Uterus (tissue), 4 donors: Measurements from ENCODE around the gene EVC2. TPM values are rescaled to one million over a fixed set of nuclear protein-coding genes. Genes with fewer than 3 reads are reported as not detected.

ENCODE experiments used
- DNase-seq, 2 donors: peaks; one replicate each; pipeline ENCODE4 v3.0.0-alpha.2; 2019 to 2020
- H3K27ac ChIP-seq, 2 donors: fragments of 200-600 bp; sonication (generic); 1 replicate in 1 of 2; 2 replicates in 1 of 2; pipeline ENCODE4 v1.5.1; 2016 to 2018
- H3K27me3 ChIP-seq, 2 donors: fragments of 200-600 bp; sonication (generic); one replicate each; pipeline ENCODE4 v1.5.1; 2018 to 2019; ENCODE audit warnings: control low read depth in 1 of 2
- H3K36me3 ChIP-seq, 2 donors: fragments of 200-600 bp; sonication (generic); one replicate each; pipeline ENCODE4 v1.5.1; 2019; ENCODE audit warnings: control low read depth in 1 of 2
- H3K4me1 ChIP-seq, 2 donors: fragments of 200-600 bp; sonication (generic); one replicate each; pipeline ENCODE4 v1.5.1; 2018 to 2019; ENCODE audit warnings: control low read depth in 1 of 2
- H3K4me3 ChIP-seq, 2 donors: fragments of 200-600 bp; sonication (generic); 1 replicate in 1 of 2; 2 replicates in 1 of 2; pipeline ENCODE4 v1.5.1; 2018 to 2019; ENCODE audit warnings: mild to moderate bottlenecking in 1 of 2
- H3K9me3 ChIP-seq, 2 donors: fragments of 200-600 bp; sonication (generic); one replicate each; pipeline ENCODE4 v1.5.1; 2019; ENCODE audit warnings: control low read depth in 1 of 2
- POLR2A ChIP-seq, 2 donors: fragments of 450-650 bp; IDR thresholded peaks; one replicate each; pipeline ENCODE4 v1.6.1; 2016; ENCODE audit warnings: antibody characterized with exemption in 2 of 2, mild to moderate bottlenecking in 1 of 2, moderate library complexity in 1 of 2
- intact Hi-C: fragments of 100-400 bp; cut with DNase I; formaldehyde crosslinking; loops from one replicate; pipeline ENCODE4 v1.15.1; 2023; ENCODE audit warnings: low total_unique reads
- total RNA-seq, 4 donors: library from RNA; depleted of rRNA in 3 of 4; stranded (reverse); fragments of >200 nt in 3 of 4; gene quantifications; one replicate each; pipeline versions ENCODE4 v1.1.0 to v1.2.4, GENCODE V29; 2014 to 2023
- TF ChIP-seq, protein P1 (sequence below), 4 experiments: fragments of 200-600 bp in 2 of 4; fragments of 450-650 bp in 2 of 4; sonication (generic) in 2 of 4; IDR thresholded peaks; one replicate each; pipeline ENCODE4 v1.5.1; 2016 to 2019; ENCODE audit warnings: antibody characterized with exemption in 4 of 4, mild to moderate bottlenecking in 2 of 4, moderate library complexity in 1 of 4
- donor health status: DM: yes; HTN: yes; CAD: no.

EVC2 gene
- total RNA-seq, 4 donors from 2014 or later = 5.6 to 21.8 (median 14.8) TPM

DNA sequence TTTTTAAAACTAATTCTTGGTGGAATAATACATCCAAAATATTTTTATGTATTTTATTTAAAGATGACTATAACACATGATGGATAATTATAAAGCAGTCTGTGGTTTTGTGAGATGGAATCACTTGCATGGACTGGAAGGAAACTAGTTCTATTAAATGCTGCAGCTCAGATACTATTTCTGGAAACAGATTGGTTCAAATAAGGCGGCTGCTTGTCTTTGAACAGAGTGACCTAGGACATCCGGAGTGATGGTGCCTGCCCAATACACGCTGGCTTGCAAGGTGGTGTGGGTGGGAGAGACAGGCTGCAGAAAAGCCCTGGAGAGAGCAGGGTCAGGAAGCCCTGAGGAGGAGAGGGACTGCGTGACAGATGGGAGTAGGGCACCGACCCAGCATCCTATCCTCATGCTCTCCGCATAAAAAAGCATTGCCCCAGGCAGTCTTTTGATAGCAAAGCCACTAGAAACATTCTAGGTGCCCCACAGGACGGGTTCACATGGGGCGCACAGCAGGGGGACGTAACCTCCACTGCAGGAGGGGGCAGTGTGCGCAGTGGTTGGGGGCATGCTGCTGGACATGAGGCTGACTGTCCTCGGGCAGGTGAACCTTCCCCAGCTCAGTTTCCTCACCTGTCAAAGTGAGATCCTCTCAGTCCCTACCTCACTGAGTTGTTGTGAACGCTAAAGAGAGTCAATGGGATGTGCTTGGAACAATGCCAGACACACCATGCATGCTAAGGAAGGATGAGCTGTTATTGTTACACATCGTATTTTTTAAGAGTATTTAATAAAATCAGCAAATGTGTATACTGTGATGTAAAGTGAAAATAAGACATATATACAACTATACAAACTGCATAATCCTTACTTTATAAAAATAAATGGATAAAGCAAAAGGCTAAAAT, 71.3 kb downstream of the EVC2 start:
- intact Hi-C loops = no loop called here
- TF ChIP-seq, protein P1, sequence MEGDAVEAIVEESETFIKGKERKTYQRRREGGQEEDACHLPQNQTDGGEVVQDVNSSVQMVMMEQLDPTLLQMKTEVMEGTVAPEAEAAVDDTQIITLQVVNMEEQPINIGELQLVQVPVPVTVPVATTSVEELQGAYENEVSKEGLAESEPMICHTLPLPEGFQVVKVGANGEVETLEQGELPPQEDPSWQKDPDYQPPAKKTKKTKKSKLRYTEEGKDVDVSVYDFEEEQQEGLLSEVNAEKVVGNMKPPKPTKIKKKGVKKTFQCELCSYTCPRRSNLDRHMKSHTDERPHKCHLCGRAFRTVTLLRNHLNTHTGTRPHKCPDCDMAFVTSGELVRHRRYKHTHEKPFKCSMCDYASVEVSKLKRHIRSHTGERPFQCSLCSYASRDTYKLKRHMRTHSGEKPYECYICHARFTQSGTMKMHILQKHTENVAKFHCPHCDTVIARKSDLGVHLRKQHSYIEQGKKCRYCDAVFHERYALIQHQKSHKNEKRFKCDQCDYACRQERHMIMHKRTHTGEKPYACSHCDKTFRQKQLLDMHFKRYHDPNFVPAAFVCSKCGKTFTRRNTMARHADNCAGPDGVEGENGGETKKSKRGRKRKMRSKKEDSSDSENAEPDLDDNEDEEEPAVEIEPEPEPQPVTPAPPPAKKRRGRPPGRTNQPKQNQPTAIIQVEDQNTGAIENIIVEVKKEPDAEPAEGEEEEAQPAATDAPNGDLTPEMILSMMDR (IDR thresholded peaks at IDR 0.05) = no peak
- TF ChIP-seq POLR2A (IDR thresholded peaks at IDR 0.05) = no peak
- Histone ChIP-seq H3K4me3 (no peak overlapping the region), H3K27ac (no peak overlapping the region), H3K27me3 (no peaks in the 10 kb centered on the region), H3K9me3 (no peaks in the 10 kb centered on the region), H3K4me1 (no peaks in the 10 kb centered on the region), H3K36me3 (no peaks in the 10 kb centered on the region)
- DNase-seq = no peak

DNA sequence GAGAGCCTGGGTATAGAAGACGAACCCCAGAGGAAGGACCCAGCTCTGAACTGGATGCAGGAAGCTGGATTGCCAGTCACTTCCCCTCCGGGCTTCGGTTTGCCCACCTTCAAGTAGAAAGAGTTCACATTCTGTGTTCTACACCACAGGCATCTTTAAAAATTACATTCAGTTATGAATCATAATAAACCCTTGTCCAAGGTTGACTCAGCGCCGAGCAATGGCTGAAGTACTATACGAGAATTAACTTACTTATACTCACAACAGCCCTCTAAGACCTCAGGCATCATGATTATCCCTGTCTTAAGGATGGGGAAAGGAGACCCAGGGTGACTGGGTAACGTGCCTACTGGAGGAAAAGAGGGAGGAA, 72.5 kb downstream of the EVC2 start:
- no peak overlapping the region for H3K27ac ChIP-seq
- H3K4me1 ChIP-seq = no peaks in the 10 kb centered on the region
- H3K9me3 ChIP-seq = no peaks in the 10 kb centered on the region
- H3K4me3 ChIP-seq = no peak overlapping the region
- TF ChIP-seq POLR2A (IDR thresholded peaks at IDR 0.05) = no peak
- TF ChIP-seq, protein P1 (IDR thresholded peaks at IDR 0.05) = no peak
- intact Hi-C loops = no loop called here
- no peak for DNase-seq
- no peaks in the 10 kb centered on the region for H3K27me3 ChIP-seq
- no peaks in the 10 kb centered on the region for H3K36me3 ChIP-seq

DNA sequence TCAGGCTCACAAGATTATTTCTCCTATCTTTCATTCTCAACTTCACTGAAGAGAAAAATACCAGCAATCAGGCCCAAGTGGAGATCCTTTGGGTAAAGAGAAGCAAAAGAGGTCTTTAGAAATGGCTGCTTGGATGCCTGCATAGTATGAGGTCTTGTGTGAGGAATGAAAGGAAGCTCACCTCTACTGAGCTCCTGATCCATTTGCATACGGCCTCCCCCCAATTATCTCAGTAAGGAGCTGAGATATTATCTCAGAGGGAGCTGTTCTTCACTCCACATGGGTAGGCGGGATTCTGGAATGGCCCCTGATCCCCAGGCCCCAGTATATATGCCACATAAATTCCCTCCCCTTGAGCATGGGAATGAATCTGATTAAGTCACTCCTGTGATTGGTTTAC, 75.8 kb downstream of the EVC2 start:
- Histone ChIP-seq H3K27me3 (no peaks in the 10 kb centered on the region), H3K4me3 (no peak overlapping the region), H3K4me1 (no peaks in the 10 kb centered on the region), H3K27ac (no peak overlapping the region), H3K36me3 (no peaks in the 10 kb centered on the region), H3K9me3 (no peaks in the 10 kb centered on the region)
- DNase-seq = no peak
- intact Hi-C loops = no loop called here
- TF ChIP-seq, protein P1 (IDR thresholded peaks at IDR 0.05) = no peak
- TF ChIP-seq POLR2A (IDR thresholded peaks at IDR 0.05) = no peak

DNA sequence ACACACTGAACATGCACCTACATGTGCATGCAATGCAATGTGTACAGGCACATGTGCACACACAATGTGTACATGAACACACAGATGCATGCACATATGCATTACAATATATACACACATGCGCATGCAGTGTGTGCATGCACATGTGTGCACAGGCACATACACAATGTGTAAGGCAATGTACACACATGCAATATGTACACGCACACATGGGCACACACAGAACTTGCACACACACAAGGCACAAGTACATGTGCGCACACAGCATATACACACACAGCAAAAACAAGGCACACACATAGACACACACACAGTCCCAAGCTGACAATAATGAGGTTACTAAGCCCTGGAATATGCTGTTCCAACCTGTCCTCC, 76.3 kb downstream of the EVC2 start:
- Histone ChIP-seq H3K4me3 (no peak overlapping the region), H3K27me3 (no peaks in the 10 kb centered on the region), H3K36me3 (no peaks in the 10 kb centered on the region), H3K27ac (no peak overlapping the region), H3K4me1 (no peaks in the 10 kb centered on the region), H3K9me3 (no peaks in the 10 kb centered on the region)
- TF ChIP-seq POLR2A (IDR thresholded peaks at IDR 0.05) = no peak
- TF ChIP-seq, protein P1 (IDR thresholded peaks at IDR 0.05) = no peak
- intact Hi-C loops = no loop called here
- no peak for DNase-seq

DNA sequence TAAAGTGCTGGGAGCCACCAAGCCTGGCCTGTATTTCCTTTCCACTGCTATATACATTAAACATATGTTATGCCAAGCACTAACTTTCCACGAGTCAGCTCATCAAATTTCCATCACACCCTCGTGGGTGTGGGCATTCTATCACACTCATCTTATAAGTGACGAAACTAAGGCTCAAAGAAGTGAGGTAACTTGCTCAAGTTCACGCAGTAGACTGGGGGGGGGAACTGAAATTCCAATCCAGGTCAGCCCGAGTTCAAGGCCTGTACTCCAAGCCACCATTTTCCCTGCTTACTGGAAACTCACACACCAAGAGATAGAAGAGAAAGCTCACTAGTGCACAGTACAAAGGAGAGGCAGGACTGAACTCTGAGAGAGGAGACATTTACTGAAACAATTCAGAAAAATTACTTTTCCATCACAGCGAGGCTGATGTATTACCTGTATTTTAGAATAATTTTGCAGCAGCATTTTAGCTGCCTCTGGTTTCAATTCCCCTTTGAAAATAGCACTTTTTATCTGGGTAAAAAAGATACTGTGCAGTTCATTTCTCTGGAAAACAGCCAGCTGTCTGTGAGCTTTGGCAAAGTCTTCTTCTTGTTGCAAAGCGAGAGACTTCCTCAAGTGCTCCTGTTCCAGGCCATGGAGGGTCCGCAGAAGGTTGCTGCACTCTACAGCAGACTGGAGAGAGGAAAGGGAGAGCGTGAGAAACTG, 76.8 kb downstream of the EVC2 start:
- Histone ChIP-seq H3K4me3 (no peak overlapping the region), H3K27ac (no peak overlapping the region), H3K9me3 (no peaks in the 10 kb centered on the region), H3K4me1 (no peaks in the 10 kb centered on the region), H3K27me3 (no peaks in the 10 kb centered on the region), H3K36me3 (no peaks in the 10 kb centered on the region)
- no peak for TF ChIP-seq POLR2A (IDR thresholded peaks at IDR 0.05)
- TF ChIP-seq, protein P1 (IDR thresholded peaks at IDR 0.05) = no peak
- DNase-seq = no peak
- intact Hi-C loops = no loop called here
